Stimulated activated CD4-positive, alpha-beta T cell treated with anti-CD3 and anti-CD28 coated beads, Interleukin-15, amount 100 ng/mL, for 1 hour (primary cell): ENCODE measurements around the gene NKIRAS2.
A peak's percentile ranks its signal among the peaks of the same experiment; 100 is the strongest.

ENCODE experiments used
- DNase-seq, 2 donors: peaks; one replicate each; pipeline ENCODE4 v3.0.0-alpha.2; 2020; ENCODE audit warnings: low read depth in 1 of 2, low spot score in 1 of 2

The NKIRAS2 gene

GRCh38 chr17:42025936-42026335 lies 6.0 kb downstream of the NKIRAS2 start:
- no peak for DNase-seq

DNA sequence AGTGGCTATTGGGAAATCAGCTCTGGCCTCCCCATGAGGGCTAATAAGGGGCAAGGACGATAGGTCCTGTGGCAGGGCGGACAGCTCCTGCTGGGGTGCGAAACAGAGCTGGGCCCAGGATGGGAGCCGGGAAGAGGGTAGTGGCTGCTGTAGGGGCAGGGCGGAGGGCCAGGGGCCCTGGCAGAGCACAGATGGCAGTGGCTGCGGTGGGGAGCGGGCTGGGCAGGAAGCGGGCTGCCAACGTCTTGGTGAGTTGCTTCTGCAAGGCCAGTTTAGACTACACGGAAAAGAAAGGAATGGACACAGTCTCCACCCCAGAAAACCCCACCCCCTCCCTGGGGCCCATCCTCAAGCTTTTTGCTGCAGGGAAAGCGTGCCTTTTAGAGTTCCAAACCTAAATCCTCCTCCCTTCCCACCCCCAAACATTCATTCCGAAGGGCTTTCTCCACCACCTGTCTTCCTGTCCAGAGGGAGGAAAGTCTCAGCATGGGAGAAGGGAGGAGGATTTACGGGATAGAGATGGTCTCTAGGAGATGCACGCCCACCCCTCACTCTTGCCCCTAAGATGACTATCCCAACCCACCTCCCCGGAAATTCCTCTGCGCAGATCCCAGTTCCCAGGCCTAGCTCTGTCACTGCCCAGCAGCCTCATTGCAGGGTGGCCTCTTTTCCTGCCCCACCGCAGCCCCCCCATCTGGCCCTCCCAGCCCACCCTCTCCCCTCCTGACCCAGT lies 7.1 kb downstream of the NKIRAS2 start:
- DNase-seq, result no peak

DNA sequence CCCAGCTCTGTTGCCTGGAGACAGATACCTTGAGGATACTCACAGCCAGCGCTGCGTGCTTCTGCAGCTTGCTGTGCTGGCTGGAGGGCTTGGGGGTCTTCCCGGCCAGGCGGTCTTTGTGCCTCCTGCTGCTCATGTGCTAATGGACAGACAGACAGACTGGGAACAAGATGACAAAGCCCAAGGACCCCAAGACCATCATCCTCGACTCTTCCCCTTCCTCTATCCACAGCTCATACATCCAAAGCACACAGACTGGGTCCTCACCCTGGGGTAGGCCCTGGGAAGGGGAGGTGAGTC lies 7.7 kb downstream of the NKIRAS2 start:
- DNase-seq, result no peak

DNA sequence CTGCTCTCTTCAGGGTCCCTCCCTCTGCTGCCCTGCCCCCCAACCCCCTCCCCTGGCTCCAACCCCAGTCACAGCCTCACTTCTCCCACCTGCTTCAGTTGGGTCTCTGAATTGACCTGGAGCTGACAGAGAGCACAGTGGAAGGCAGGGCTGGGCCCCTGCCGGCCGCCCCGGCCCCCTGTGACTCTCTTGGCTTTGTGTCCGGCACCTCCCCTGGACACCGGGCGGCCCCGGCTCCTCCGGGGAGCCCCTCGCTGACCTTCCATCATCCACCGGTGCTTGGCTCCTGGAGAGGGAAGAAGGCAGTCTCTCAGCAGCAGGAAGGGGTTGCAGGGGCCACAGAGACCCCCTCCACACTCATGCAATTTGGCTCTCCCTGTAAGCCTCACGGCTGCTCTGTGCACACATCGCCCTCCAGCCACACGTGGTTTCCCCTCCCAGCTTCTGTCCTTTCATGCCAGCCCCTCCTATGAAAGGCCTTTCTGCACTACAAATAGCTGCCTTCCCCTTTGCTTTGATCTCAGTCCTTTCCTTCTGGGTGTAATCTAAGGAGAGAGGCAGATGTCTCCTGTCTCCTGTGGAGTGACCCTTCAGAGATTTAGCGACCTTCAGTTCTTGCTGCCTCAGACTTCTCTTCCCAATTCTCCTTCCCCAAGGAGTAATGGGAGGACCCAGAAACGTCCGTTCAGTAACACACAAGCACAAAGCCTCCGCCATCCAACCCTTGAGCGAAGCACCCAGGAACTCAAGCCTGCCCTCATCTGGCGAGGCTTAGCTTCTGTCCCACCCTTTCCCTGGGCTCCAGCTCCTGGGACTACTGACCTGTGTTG lies 8.3 kb downstream of the NKIRAS2 start:
- no peak for DNase-seq

DNA sequence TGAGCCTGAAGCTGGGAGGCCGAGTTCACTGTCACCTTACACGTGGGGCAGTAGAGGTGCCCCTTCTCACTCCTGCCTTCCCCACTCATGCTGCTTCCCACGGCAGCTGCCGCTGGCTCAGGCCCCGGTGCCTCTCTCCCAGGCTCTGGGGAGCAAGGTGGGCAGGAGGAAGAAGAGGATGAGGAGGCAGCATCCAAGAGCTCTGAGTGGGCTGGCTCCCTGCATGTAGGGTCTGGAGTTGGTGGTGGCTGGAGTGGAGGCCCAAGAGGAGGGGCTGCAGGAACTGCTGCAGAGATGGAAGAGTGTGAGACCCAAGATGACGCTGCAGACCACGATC lies 8.9 kb downstream of the NKIRAS2 start:
- no peak for DNase-seq

DNA sequence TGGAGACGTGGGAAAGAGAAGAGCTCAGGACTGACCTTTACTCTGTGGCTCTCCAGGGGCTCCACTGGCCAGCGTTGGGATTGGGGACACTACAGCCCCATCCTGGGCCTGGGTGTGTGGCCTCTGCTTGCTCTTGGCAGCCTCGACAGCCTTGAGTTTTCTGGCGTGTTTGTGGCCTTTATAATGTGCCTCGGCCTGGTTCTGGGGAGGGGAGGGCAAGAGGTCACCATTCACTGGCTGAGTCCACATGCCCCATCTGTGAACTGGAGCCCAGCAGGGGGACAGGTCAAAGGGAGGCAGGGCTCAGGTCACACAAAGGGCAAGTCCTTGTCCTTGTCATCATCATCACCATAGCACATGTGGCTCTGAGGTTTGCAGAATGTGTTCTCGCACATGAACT lies 11.7 kb downstream of the NKIRAS2 start:
- no peak for DNase-seq

- no peak for DNase-seq
Measured at GRCh38 chr17:42034059-42034458, 14.2 kb downstream of the NKIRAS2 start.

DNA sequence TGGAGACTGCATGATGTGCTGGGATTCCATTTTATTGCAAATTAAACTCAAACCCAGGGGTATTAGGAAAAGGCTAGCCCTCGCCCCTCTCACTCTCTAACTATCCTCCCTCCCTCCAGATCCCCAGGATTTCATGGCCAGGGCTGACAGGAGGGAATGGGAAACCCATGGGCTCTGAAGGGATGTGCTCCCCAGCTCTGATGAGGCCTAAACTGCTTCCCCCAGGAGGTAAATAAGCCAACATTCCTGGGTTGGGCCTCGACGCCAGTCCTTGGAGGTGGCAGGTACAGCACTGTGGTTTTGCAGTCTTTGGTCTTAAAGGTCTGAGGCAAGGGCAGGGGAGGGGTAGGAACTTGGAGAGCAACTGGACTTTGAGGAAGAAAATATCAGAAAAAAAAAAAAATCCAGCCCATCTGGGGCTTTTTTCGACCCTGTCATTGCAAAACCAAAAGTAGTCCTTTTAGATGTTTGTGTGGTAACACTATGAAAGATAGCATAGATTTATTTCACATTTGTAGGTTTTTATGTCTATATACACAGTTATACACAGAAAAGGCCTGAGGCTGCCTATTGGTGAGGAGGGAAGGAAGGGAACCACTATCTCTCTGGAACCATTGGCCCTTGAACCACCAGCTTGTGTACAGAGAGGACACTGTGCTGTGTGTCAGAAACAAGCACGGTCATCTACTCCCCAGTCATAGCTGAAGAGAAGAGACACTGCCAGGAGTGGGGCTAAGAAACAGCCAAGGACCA lies 18.5 kb downstream of the NKIRAS2 start:
- DNase-seq, result no peak

GRCh38 chr17:42039794-42040763 lies 20.2 kb downstream of the NKIRAS2 start:
- no peak for DNase-seq

- no peak for DNase-seq
Measured at GRCh38 chr17:42040818-42041217, 20.9 kb downstream of the NKIRAS2 start.

DNA sequence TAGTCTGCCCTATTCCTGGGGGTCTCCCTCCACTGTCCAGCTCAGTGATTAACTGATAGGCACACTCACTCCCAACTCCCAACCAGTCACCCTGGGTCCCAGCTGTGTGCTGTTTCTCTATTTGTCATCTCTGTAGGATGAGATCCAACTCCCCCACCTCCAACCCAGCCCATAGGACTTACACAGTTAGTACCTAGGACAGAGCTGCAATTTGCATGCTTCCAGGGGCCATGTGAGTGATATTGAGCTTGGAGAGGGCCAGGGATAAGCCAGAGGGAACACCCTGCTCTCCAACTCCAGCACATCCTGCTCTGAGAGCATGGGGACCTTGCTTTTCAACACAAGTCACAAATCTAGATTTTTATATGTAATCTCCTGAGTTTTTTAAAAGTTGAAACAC lies 21.7 kb downstream of the NKIRAS2 start:
- no peak for DNase-seq

- no peak for DNase-seq
Measured at GRCh38 chr17:42042598-42043319, 22.9 kb downstream of the NKIRAS2 start.

DNA sequence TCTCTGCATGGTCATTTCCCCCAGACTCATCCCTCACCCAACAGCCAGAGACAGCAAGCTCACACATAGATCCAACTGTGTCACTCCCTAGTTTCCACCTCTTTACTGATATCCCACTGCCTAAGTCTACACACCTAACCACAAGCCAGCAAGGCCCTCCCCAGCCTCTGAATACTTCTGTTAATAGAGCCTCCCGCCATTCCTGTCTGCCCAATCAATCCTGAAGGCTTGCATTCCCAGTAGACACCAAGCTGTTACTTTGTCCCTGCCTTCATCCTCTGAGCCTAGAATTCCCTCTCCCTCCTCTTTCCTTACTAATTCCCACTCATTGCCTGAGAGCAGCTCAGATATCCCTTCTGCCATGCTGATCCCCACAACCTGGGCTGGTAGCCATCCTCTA lies 25.8 kb downstream of the NKIRAS2 start:
- no peak for DNase-seq

DNA sequence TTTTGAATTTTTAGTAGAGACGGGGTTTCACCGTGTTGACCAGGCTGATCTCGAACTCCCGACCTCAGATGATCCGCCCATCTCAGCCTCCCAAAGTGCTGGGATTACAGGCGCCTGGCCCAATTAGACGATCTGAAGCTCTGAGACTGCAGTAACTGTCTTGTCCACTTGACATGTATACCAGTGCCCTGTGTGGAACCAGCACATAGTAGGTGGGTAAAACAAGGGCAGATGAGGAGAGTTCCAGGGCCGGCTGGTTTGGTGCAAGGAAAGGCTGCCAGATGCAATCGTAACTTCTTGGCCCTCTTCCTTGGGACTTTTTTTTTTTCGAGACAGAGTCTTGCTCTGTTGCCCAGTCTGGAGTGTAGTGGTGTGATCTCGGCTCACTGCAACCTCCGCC lies 27.5 kb downstream of the NKIRAS2 start:
- no peak for DNase-seq

DNA sequence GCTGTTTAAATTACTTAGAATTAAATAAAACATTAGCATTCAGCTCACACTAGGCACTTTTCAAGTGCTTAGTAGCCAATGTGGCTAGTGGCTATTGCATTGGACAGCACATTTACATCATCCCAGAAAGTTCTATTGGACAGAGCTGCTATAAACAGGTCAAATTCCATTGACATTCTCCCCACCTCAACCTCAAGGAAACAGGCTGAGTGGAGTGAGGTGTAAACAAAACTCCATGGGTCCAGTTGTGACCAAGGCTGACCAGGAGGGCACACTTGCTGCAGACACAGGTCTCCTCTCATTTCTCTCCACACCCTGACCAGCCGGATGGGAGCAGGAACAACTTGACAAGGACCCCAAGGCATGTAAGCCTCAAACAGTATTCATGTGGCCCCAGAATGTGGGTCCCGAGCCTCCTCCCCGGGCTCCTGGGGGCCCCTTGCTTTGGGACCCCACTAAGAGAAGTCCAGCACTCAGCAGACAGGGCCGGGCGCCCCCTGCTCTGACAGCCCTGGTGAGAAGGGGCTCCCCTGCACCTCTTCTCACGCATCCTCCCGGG lies 30.0 kb downstream of the NKIRAS2 start:
- no peak for DNase-seq

GRCh38 chr17:42050393-42051012 lies 30.6 kb downstream of the NKIRAS2 start, which contains the start of gene C17orf113:
Gene C17orf113 (minus strand): TSS chr17:42050601. CDS start chr17:42043376, 7,225 bp downstream.
- DNase-seq, result peak; percentile 6 to 20

DNA sequence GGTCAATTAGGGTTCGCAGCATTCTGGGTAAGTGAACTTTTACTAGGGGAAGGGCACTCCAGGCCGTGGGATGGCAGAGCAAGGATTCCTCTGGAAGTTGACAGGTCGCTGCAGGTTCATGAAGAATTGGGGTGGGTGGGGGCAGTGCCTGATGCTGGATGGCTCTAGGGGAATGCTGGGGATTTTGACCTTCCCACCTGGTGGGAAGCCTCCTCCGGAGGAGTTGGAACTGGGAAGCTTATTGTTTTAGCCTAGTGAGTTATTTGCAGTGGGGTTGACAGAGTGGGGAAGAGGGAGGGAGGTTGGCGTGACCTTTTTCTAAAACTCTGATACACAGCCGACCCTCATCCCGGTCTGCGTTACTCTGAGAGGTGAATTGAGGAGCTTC lies 31.1 kb downstream of the NKIRAS2 start:
- DNase-seq, result no peak

GRCh38 chr17:42051645-42052044 lies 31.8 kb downstream of the NKIRAS2 start:
- DNase-seq, result no peak

GRCh38 chr17:42052346-42052877 lies 32.5 kb downstream of the NKIRAS2 start:
- no peak for DNase-seq
